WTC11 (cell line): ENCODE data around the gene CD163. TPM values are rescaled to one million over a fixed set of nuclear protein-coding genes. Genes with fewer than 3 reads are reported as not detected.

Source experiments
- CBFB ChIP-seq: sonication (generic); formaldehyde crosslinking; IDR thresholded peaks from 2 replicates; pipeline ENCODE4 v1.8.1; 2022; ENCODE audit warnings: mild to moderate bottlenecking, low read depth, missing genetic modification reagents
- CREM ChIP-seq: sonication (generic); formaldehyde crosslinking; IDR thresholded peaks from 2 replicates; pipeline ENCODE4 v1.8.1; 2022; ENCODE audit warnings: mild to moderate bottlenecking, missing genetic modification reagents, moderate library complexity
- E2F1 ChIP-seq: sonication (generic); formaldehyde crosslinking; IDR thresholded peaks from 2 replicates; pipeline ENCODE4 v1.8.0; 2022; ENCODE audit warnings: mild to moderate bottlenecking, missing genetic modification reagents
- ELF4 ChIP-seq: sonication (generic); formaldehyde crosslinking; IDR thresholded peaks from 2 replicates; pipeline ENCODE4 v1.8.1; 2022; ENCODE audit warnings: low read depth, mild to moderate bottlenecking, moderate library complexity, missing genetic modification reagents
- FOXP4 ChIP-seq: sonication (generic); formaldehyde crosslinking; IDR thresholded peaks from 2 replicates; pipeline ENCODE4 v1.8.0; 2022; ENCODE audit warnings: mild to moderate bottlenecking, missing genetic modification reagents
- HMGA2 ChIP-seq: fragments of 250-450 bp; sonication (Bioruptor Pico); IDR thresholded peaks from 2 replicates; pipeline ENCODE4 v1.4.0; 2021; ENCODE audit warnings: mild to moderate bottlenecking, moderate library complexity
- HMGXB4 ChIP-seq: sonication (generic); formaldehyde crosslinking; IDR thresholded peaks from 2 replicates; pipeline ENCODE4 v1.8.1; 2023; ENCODE audit warnings: mild to moderate bottlenecking, moderate library complexity, missing genetic modification reagents
- JUN ChIP-seq: sonication (generic); formaldehyde crosslinking; IDR thresholded peaks from 2 replicates; pipeline ENCODE4 v1.8.0; 2023; ENCODE audit warnings: mild to moderate bottlenecking, missing genetic modification reagents
- MLX ChIP-seq: sonication (generic); formaldehyde crosslinking; IDR thresholded peaks from 2 replicates; pipeline ENCODE4 v1.8.1; 2023; ENCODE audit warnings: mild to moderate bottlenecking, missing genetic modification reagents, moderate library complexity
- MYBL2 ChIP-seq: sonication (generic); formaldehyde crosslinking; IDR thresholded peaks from 2 replicates; pipeline ENCODE4 v1.8.1; 2023; ENCODE audit warnings: mild to moderate bottlenecking, moderate library complexity, missing genetic modification reagents
- NFE2L1 ChIP-seq: sonication (generic); formaldehyde crosslinking; IDR thresholded peaks from 2 replicates; pipeline ENCODE4 v1.8.1; 2023; ENCODE audit warnings: missing genetic modification reagents
- NR1H2 ChIP-seq: sonication (generic); formaldehyde crosslinking; IDR thresholded peaks from 2 replicates; pipeline ENCODE4 v1.9.0; 2021; ENCODE audit warnings: mild to moderate bottlenecking, moderate library complexity, missing genetic modification reagents
- NR2C2 ChIP-seq: sonication (generic); formaldehyde crosslinking; IDR thresholded peaks from 2 replicates; pipeline ENCODE4 v1.8.0; 2022; ENCODE audit warnings: mild to moderate bottlenecking, missing genetic modification reagents
- NR3C1 ChIP-seq: sonication (generic); formaldehyde crosslinking; conservative IDR thresholded peaks from 2 replicates; pipeline ENCODE4 v1.8.1; 2023; ENCODE audit warnings: low read depth, mild to moderate bottlenecking, missing genetic modification reagents
- TCF7 ChIP-seq: sonication (generic); formaldehyde crosslinking; IDR thresholded peaks from 2 replicates; pipeline ENCODE4 v1.8.0; 2022; ENCODE audit warnings: mild to moderate bottlenecking, low read depth, missing genetic modification reagents, moderate library complexity
- TP53 ChIP-seq: sonication (generic); formaldehyde crosslinking; IDR thresholded peaks from 2 replicates; pipeline ENCODE4 v1.8.1; 2023; ENCODE audit warnings: mild to moderate bottlenecking, missing genetic modification reagents
- ZNF219 ChIP-seq: sonication (generic); formaldehyde crosslinking; IDR thresholded peaks from 2 replicates; pipeline ENCODE4 v1.8.0; 2023; ENCODE audit warnings: missing genetic modification reagents, mild to moderate bottlenecking, borderline replicate concordance
- ZNF396 ChIP-seq: fragments of 250-450 bp; sonication (Bioruptor Pico); IDR thresholded peaks from 2 replicates; pipeline ENCODE4 v1.8.0; 2021; ENCODE audit warnings: mild to moderate bottlenecking, moderate library complexity, borderline replicate concordance
- ZNF416 ChIP-seq: fragments of 250-450 bp; sonication (Bioruptor Pico); IDR thresholded peaks from 2 replicates; pipeline ENCODE4 v1.9.0; 2021; ENCODE audit warnings: mild to moderate bottlenecking, inconsistent platforms
- ZSCAN18 ChIP-seq: fragments of 250-450 bp; sonication (Bioruptor Pico); IDR thresholded peaks from 2 replicates; pipeline ENCODE4 v2.1.2; 2022; ENCODE audit warnings: mild to moderate bottlenecking, moderate library complexity
- total RNA-seq: library from RNA; stranded (reverse); gene quantifications from 3 replicates; pipeline ENCODE4 v1.2.3, GENCODE V29; 2021
- TF ChIP-seq, protein P1 (sequence below): sonication (generic); formaldehyde crosslinking; conservative IDR thresholded peaks from 2 replicates; pipeline ENCODE4 v1.8.1; 2023; ENCODE audit warnings: mild to moderate bottlenecking, low read depth, missing genetic modification reagents, moderate library complexity
- TF ChIP-seq, protein P2 (sequence below): sonication (generic); formaldehyde crosslinking; IDR thresholded peaks from 2 replicates; pipeline ENCODE4 v1.8.1; 2022; ENCODE audit warnings: low read depth, mild to moderate bottlenecking, moderate library complexity, missing genetic modification reagents, borderline replicate concordance
- TF ChIP-seq, protein P3 (sequence below): sonication (generic); formaldehyde crosslinking; IDR thresholded peaks from 2 replicates; pipeline ENCODE4 v1.8.0; 2023; ENCODE audit warnings: missing genetic modification reagents
- TF ChIP-seq, protein P4 (sequence below): sonication (generic); formaldehyde crosslinking; IDR thresholded peaks from 2 replicates; pipeline ENCODE4 v1.8.1; 2023; ENCODE audit warnings: mild to moderate bottlenecking, missing genetic modification reagents, moderate library complexity

The CD163 gene
- total RNA-seq, 1 experiment from 2014 or later, result 0.77 TPM

- TF ChIP-seq CBFB (CRISPR knock-in tag) (peak; percentile 81; the same call in 1 of the 2 replicates), NR1H2 (CRISPR knock-in tag) (no peak; the same call in 1 of the 2 replicates), E2F1 (CRISPR knock-in tag) (peak; percentile 91; the same call in 1 of the 2 replicates), ZSCAN18 (CRISPR knock-in tag) (no peak), HMGXB4 (CRISPR knock-in tag) (peak; percentile 83), ELF4 (CRISPR knock-in tag) (peak; percentile 76; the same call in 1 of the 2 replicates), CREM (CRISPR knock-in tag) (peak; percentile 81; the same call in 1 of the 2 replicates), NR2C2 (CRISPR knock-in tag) (peak; percentile 68), MYBL2 (CRISPR knock-in tag) (peak; percentile 95), ZNF219 (CRISPR knock-in tag) (peak; percentile 93), TCF7 (CRISPR knock-in tag) (peak; percentile 45; the same call in 1 of the 2 replicates), TP53 (CRISPR knock-in tag) (peak; percentile 96), JUN (CRISPR knock-in tag) (peak; percentile 97), HMGA2 (no peak), NFE2L1 (CRISPR knock-in tag) (peak; percentile 92), MLX (no peak), ZNF396 (CRISPR knock-in tag) (no peak), FOXP4 (CRISPR knock-in tag) (peak; percentile 98), ZNF416 (no peak), NR3C1 (CRISPR knock-in tag) (0 out of 2 replicates have a peak, but pooled peaks have one; percentile 81)
- TF ChIP-seq, protein P1, sequence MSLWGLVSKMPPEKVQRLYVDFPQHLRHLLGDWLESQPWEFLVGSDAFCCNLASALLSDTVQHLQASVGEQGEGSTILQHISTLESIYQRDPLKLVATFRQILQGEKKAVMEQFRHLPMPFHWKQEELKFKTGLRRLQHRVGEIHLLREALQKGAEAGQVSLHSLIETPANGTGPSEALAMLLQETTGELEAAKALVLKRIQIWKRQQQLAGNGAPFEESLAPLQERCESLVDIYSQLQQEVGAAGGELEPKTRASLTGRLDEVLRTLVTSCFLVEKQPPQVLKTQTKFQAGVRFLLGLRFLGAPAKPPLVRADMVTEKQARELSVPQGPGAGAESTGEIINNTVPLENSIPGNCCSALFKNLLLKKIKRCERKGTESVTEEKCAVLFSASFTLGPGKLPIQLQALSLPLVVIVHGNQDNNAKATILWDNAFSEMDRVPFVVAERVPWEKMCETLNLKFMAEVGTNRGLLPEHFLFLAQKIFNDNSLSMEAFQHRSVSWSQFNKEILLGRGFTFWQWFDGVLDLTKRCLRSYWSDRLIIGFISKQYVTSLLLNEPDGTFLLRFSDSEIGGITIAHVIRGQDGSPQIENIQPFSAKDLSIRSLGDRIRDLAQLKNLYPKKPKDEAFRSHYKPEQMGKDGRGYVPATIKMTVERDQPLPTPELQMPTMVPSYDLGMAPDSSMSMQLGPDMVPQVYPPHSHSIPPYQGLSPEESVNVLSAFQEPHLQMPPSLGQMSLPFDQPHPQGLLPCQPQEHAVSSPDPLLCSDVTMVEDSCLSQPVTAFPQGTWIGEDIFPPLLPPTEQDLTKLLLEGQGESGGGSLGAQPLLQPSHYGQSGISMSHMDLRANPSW, result 0 out of 2 replicates have a peak, but pooled peaks have one; percentile 45
- TF ChIP-seq, protein P2, sequence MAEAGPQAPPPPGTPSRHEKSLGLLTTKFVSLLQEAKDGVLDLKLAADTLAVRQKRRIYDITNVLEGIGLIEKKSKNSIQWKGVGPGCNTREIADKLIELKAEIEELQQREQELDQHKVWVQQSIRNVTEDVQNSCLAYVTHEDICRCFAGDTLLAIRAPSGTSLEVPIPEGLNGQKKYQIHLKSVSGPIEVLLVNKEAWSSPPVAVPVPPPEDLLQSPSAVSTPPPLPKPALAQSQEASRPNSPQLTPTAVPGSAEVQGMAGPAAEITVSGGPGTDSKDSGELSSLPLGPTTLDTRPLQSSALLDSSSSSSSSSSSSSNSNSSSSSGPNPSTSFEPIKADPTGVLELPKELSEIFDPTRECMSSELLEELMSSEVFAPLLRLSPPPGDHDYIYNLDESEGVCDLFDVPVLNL, result peak; percentile 73; the same call in 1 of the 2 replicates
- TF ChIP-seq, protein P3, sequence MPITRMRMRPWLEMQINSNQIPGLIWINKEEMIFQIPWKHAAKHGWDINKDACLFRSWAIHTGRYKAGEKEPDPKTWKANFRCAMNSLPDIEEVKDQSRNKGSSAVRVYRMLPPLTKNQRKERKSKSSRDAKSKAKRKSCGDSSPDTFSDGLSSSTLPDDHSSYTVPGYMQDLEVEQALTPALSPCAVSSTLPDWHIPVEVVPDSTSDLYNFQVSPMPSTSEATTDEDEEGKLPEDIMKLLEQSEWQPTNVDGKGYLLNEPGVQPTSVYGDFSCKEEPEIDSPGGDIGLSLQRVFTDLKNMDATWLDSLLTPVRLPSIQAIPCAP (CRISPR knock-in tag), result peak; percentile 94
- TF ChIP-seq, protein P4, sequence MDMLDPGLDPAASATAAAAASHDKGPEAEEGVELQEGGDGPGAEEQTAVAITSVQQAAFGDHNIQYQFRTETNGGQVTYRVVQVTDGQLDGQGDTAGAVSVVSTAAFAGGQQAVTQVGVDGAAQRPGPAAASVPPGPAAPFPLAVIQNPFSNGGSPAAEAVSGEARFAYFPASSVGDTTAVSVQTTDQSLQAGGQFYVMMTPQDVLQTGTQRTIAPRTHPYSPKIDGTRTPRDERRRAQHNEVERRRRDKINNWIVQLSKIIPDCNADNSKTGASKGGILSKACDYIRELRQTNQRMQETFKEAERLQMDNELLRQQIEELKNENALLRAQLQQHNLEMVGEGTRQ (CRISPR knock-in tag), result peak; percentile 44
Measured at GRCh38 chr12:7439579-7440505, 63.7 kb downstream of the CD163 start (continued).
